H1 (cell line): ENCODE measurements around the gene PLEKHM3. TPM values are rescaled to one million over a fixed set of nuclear protein-coding genes. Genes with fewer than 3 reads are reported as not detected.

Experiments used
- CTCF ChIA-PET: fragments of 300-600 bp; sonication (Branson Sonifier 250); formaldehyde crosslinking; loops from one replicate; lab custom pipeline; 2021; ENCODE audit not compliant: partially characterized antibody; lab: Charles Lee
- POLR2A ChIA-PET: fragments of 300-600 bp; sonication (Branson Sonifier 250); formaldehyde crosslinking; loops from one replicate; lab custom pipeline; 2021; ENCODE audit warnings: inconsistent platforms; ENCODE audit not compliant: partially characterized antibody; lab: Charles Lee
- DNase-seq, 2 experiments: peaks; one replicate each; pipeline versions ENCODE4 v3.0.0 to v3.0.0-alpha.2; 2010 to 2022; ENCODE audit warnings: low spot score in 2 of 2, low read depth in 1 of 2, mixed read lengths in 1 of 2
- FAIRE-seq: peaks from 2 replicates; lab custom pipeline; 2011; peaks lifted over from hg19 to GRCh38; lab: Jason Lieb, UNC
- H2AFZ ChIP-seq: 2 replicates; pipeline ENCODE4 v1.8.1; 2012; ENCODE audit warnings: low read length, inconsistent platforms
- H2AK5ac ChIP-seq: 2 replicates; pipeline ENCODE4 v1.6.1; 2013; ENCODE audit warnings: low read depth, low read length
- H2BK120ac ChIP-seq: replicated peaks from 2 replicates; pipeline ENCODE3; 2013; ENCODE audit warnings: low read depth, low read length, inconsistent platforms
- H2BK12ac ChIP-seq: 2 replicates; pipeline ENCODE4 v1.6.1; 2013; ENCODE audit warnings: low read depth, low read length
- H2BK15ac ChIP-seq: 2 replicates; pipeline ENCODE4 v1.6.1; 2013; ENCODE audit warnings: low read length
- H2BK20ac ChIP-seq: 2 replicates; pipeline ENCODE4 v1.6.1; 2013; ENCODE audit warnings: low read length
- H2BK5ac ChIP-seq: 2 replicates; pipeline ENCODE4 v1.6.1; 2013; ENCODE audit warnings: low read depth, low read length
- H3K14ac ChIP-seq: 2 replicates; pipeline ENCODE4 v1.6.1; 2013; ENCODE audit warnings: inconsistent platforms; ENCODE audit not compliant: insufficient read length
- H3K18ac ChIP-seq: 2 replicates; pipeline ENCODE4 v1.6.1; 2013; ENCODE audit warnings: low read length; ENCODE audit errors: extremely low read depth
- H3K23ac ChIP-seq: 2 replicates; pipeline ENCODE4 v1.6.1; 2013; ENCODE audit warnings: inconsistent platforms; ENCODE audit not compliant: insufficient read length
- H3K23me2 ChIP-seq: 2 replicates; pipeline ENCODE4 v1.6.1; 2013; ENCODE audit warnings: low read depth, low read length
- H3K27ac ChIP-seq: 2 replicates; pipeline ENCODE4 v1.6.1; 2011; ENCODE audit warnings: low read depth, low read length, inconsistent platforms
- H3K27me3 ChIP-seq, 4 experiments: replicated peaks in 1 of 4; 1 replicate in 1 of 4; 2 replicates in 3 of 4; pipeline versions ENCODE4 v1.6.1 to v1.8.1; 2011 to 2013; ENCODE audit warnings: low read length in 3 of 4, mild to moderate bottlenecking in 3 of 4, inconsistent platforms in 2 of 4, mixed read lengths in 2 of 4, moderate library complexity in 1 of 4; ENCODE audit not compliant: control insufficient read depth in 3 of 4, insufficient read depth in 3 of 4; ENCODE audit errors: extremely low read depth in 1 of 4
- H3K36me3 ChIP-seq, 4 experiments: 2 replicates each; pipeline versions ENCODE4 v1.6.1 to v1.8.1; 2011 to 2013; ENCODE audit warnings: mild to moderate bottlenecking in 4 of 4, low read length in 3 of 4, moderate library complexity in 2 of 4, control low read depth in 1 of 4, inconsistent platforms in 1 of 4; ENCODE audit not compliant: insufficient read depth in 4 of 4, control insufficient read depth in 2 of 4
- H3K4ac ChIP-seq: replicated peaks from 2 replicates; pipeline ENCODE3; 2013; ENCODE audit warnings: low read length, low read depth, mixed read lengths, inconsistent platforms; ENCODE audit not compliant: insufficient read length
- H3K4me1 ChIP-seq, 4 experiments: replicated peaks in 1 of 4; 1 replicate in 1 of 4; 2 replicates in 3 of 4; pipeline versions ENCODE4 v1.6.1 to v1.8.1; 2011 to 2013; ENCODE audit warnings: low read length in 3 of 4, inconsistent platforms in 2 of 4, mixed read lengths in 1 of 4; ENCODE audit not compliant: insufficient read depth in 4 of 4, control insufficient read depth in 3 of 4
- H3K4me2 ChIP-seq, 2 experiments: 2 replicates each; pipeline versions ENCODE4 v1.6.1 to v1.8.1; 2011 to 2013; ENCODE audit warnings: low read depth in 2 of 2, low read length in 2 of 2, control low read depth in 1 of 2, inconsistent platforms in 1 of 2, mild to moderate bottlenecking in 1 of 2; ENCODE audit not compliant: insufficient read depth in 1 of 2
- H3K4me3 ChIP-seq, 4 experiments: fragments of 200-600, 300-600 bp in 1 of 4; sonication (generic), shearing (Covaris generic), sonication (Bioruptor Twin) in 1 of 4; 2 replicates each; pipeline versions ENCODE4 v1.5.1 to v1.8.1; 2011 to 2016; ENCODE audit warnings: low read length in 4 of 4, low read depth in 3 of 4, control low read depth in 2 of 4, inconsistent platforms in 2 of 4, mild to moderate bottlenecking in 2 of 4, mixed read lengths in 1 of 4, moderate library complexity in 1 of 4; ENCODE audit not compliant: insufficient read depth in 2 of 4; ENCODE audit errors: extremely low read depth in 1 of 4
- H3K56ac ChIP-seq: replicated peaks from 2 replicates; pipeline ENCODE3; 2013; ENCODE audit warnings: low read depth, mild to moderate bottlenecking, mixed read lengths, low read length, inconsistent platforms; ENCODE audit not compliant: insufficient read length
- H3K79me1 ChIP-seq: 2 replicates; pipeline ENCODE4 v1.6.1; 2013; ENCODE audit warnings: low read depth, low read length, control low read depth
- H3K79me2 ChIP-seq, 2 experiments: 2 replicates each; pipeline versions ENCODE4 v1.6.1 to v1.8.1; 2012 to 2013; ENCODE audit warnings: low read length in 2 of 2, mild to moderate bottlenecking in 2 of 2, inconsistent platforms in 1 of 2; ENCODE audit not compliant: insufficient read depth in 2 of 2, control insufficient read depth in 1 of 2
- H3K9ac ChIP-seq, 4 experiments: replicated peaks in 1 of 4; 1 replicate in 1 of 4; 2 replicates in 3 of 4; pipeline versions ENCODE4 v1.6.1 to v1.8.1; 2011 to 2013; ENCODE audit warnings: low read depth in 3 of 4, low read length in 3 of 4, control low read depth in 2 of 4, mild to moderate bottlenecking in 2 of 4, moderate library complexity in 2 of 4, inconsistent platforms in 1 of 4; ENCODE audit errors: extremely low read depth in 1 of 4
- H3K9me3 ChIP-seq, 2 experiments: 2 replicates each; pipeline versions ENCODE4 v1.6.1 to v1.8.1; 2012 to 2013; ENCODE audit warnings: mild to moderate bottlenecking in 2 of 2, moderate library complexity in 2 of 2, control low read depth in 1 of 2, inconsistent platforms in 1 of 2, low read depth in 1 of 2, low read length in 1 of 2, mixed read lengths in 1 of 2; ENCODE audit not compliant: insufficient read depth in 2 of 2
- H4K20me1 ChIP-seq, 2 experiments: replicated peaks in 1 of 2; 2 replicates each; pipeline versions ENCODE3 to v1.8.1; 2011 to 2013; ENCODE audit warnings: inconsistent platforms in 2 of 2, low read length in 2 of 2, mild to moderate bottlenecking in 1 of 2; ENCODE audit not compliant: insufficient read depth in 2 of 2, control insufficient read depth in 1 of 2
- H4K5ac ChIP-seq: 2 replicates; pipeline ENCODE4 v1.6.1; 2013; ENCODE audit warnings: low read length, low read depth, mixed read lengths, inconsistent platforms; ENCODE audit not compliant: insufficient read length
- H4K8ac ChIP-seq: 2 replicates; pipeline ENCODE4 v1.8.0; 2013; ENCODE audit warnings: mild to moderate bottlenecking, moderate library complexity, low read length, inconsistent platforms; ENCODE audit not compliant: insufficient read depth; ENCODE audit errors: extremely low read depth
- H4K91ac ChIP-seq: replicated peaks from 2 replicates; pipeline ENCODE3; 2013; ENCODE audit warnings: low read length, mixed read lengths, inconsistent platforms; ENCODE audit not compliant: insufficient read length
- GABPA ChIP-seq: IDR thresholded peaks from 2 replicates; pipeline ENCODE4 v1.6.1; 2011; ENCODE audit warnings: mild to moderate bottlenecking, low read length, moderate library complexity, borderline replicate concordance; ENCODE audit not compliant: insufficient read depth
- MAFK ChIP-seq: IDR thresholded peaks from 2 replicates; pipeline ENCODE4 v1.6.1; 2012; ENCODE audit warnings: low read depth, mild to moderate bottlenecking, improper control_type of control experiment, low read length
- SIX5 ChIP-seq: IDR thresholded peaks from 2 replicates; pipeline ENCODE4 v1.6.1; 2011; ENCODE audit warnings: mild to moderate bottlenecking, low read depth, low read length
- SRF ChIP-seq: IDR thresholded peaks from 2 replicates; pipeline ENCODE4 v1.6.1; 2011; ENCODE audit warnings: mild to moderate bottlenecking, low read depth, low read length, moderate library complexity
- SUZ12 ChIP-seq: fragments of 200-600 bp; sonication (generic); IDR thresholded peaks from 2 replicates; pipeline ENCODE4 v1.6.1; 2012; ENCODE audit warnings: mild to moderate bottlenecking, inconsistent platforms, low read length, moderate library complexity, mixed read lengths
- ZNF274 ChIP-seq: IDR thresholded peaks from 2 replicates; pipeline ENCODE4 v1.7.0; 2012; ENCODE audit warnings: low read length, borderline replicate concordance; ENCODE audit errors: extremely low read depth
- WGBS, 2 experiments: shearing (Covaris generic) in 1 of 2; methylation state at CpG; one replicate each; pipeline versions ENCODE4 v1.1.6 to v1.1.7; 2013 to 2015; ENCODE audit warnings: low lambda C conversion rate in 2 of 2, mixed read lengths in 2 of 2, inconsistent platforms in 1 of 2, low coverage in 1 of 2, missing lambda C conversion rate in 1 of 2; ENCODE audit not compliant: insufficient replicate concordance in 2 of 2, insufficient coverage in 1 of 2, insufficient read length in 1 of 2; ENCODE audit errors: extremely low coverage in 1 of 2, missing lambda C conversion rate in 1 of 2; 5-methylcytosine and 5-hydroxymethylcytosine counted together
- polyA plus RNA-seq, 7 experiments: library from polyadenylated mRNA; depleted of rRNA in 3 of 7; stranded (reverse) in 5 of 7; unstranded in 2 of 7; fragments of >200 nt in 5 of 7; fragments of 200-250 nt in 2 of 7; gene quantifications; 1 replicate in 5 of 7; 2 replicates in 1 of 7; 4 replicates in 1 of 7; pipeline versions ENCODE4 v1.2.1 to v1.2.3, GENCODE V29; 2011 to 2013; ENCODE audit warnings: missing spikeins in 2 of 7, mixed read lengths in 2 of 7
- total RNA-seq: library from RNA; stranded (reverse); fragmentation: NEBNext Ultra II Directional; extraction: Animal tissue kit (Norgen Biotek cat#: 25700); gene quantifications from 2 replicates; pipeline ENCODE4 v1.2.1, GENCODE V29; 2021

The PLEKHM3 gene
- total and polyA plus RNA-seq, 2 of the 8 experiments (the other 6 are each of a cell fraction or from before 2014, with no cell fraction given): 2.3 to 5.8 TPM

- H2BK15ac ChIP-seq: no peak overlapping the region
- no peak overlapping the region for H4K91ac ChIP-seq
- POLR2A ChIA-PET: interaction anchor here (1.2 kb wide), 1 partner anchor 125 kb away, joined by 3 read pairs; no protein-coding TSS in a partner anchor
- H4K20me1 ChIP-seq: no peaks in the 10 kb centered on the region
- H2AFZ ChIP-seq: no peak overlapping the region
- H3K23ac ChIP-seq: no peak overlapping the region
- no peak for DNase-seq
- WGBS, 2 experiments: 88% methylated on average over 4 of the region's 4 CpGs; no CpG with 5 or more reads in 1 of the 2 experiments
- H3K9me3 ChIP-seq: no peaks in the 10 kb centered on the region
- H3K27me3 ChIP-seq: no peaks in the 10 kb centered on the region
- no peaks in the 10 kb centered on the region for H3K23me2 ChIP-seq
- CTCF ChIA-PET: interaction anchor here (0.8 to 3.2 kb wide), 11 partner anchors 11 to 169 kb away, joined by 3 to 15 read pairs (median 5); partner anchors contain the start of gene FZD5
- no peak overlapping the region for H3K27ac ChIP-seq
- H4K8ac ChIP-seq: no peak overlapping the region
- no peak overlapping the region for H2BK20ac ChIP-seq
- H3K36me3 ChIP-seq: no peaks in the 10 kb centered on the region
- no peaks in the 10 kb centered on the region for H3K79me1 ChIP-seq
- no peak overlapping the region for H2BK5ac ChIP-seq
- no peak overlapping the region for H2AK5ac ChIP-seq
- no peak overlapping the region for H4K5ac ChIP-seq
- H3K18ac ChIP-seq: no peak overlapping the region
- no peaks in the 10 kb centered on the region for H3K79me2 ChIP-seq
- no peak overlapping the region for H3K4ac ChIP-seq
- no peak overlapping the region for H3K4me2 ChIP-seq
- H3K4me1 ChIP-seq: peaks cover 3 to 15% (median 3%) of the 10 kb centered on the region in 4 experiments; a peak in 4 of 7 replicates
- no peak overlapping the region for H3K14ac ChIP-seq
- no peak overlapping the region for H3K4me3 ChIP-seq
- no peak overlapping the region for H2BK12ac ChIP-seq
- TF ChIP-seq SIX5 (no peak), SRF (no peak), MAFK (no peak), SUZ12 (no peak), GABPA (no peak), ZNF274 (no peak)
- TF ChIP-seq, all 59 proteins: peak for 0
- Histone ChIP-seq H2BK120ac (no peak overlapping the region), H3K9ac (no peak overlapping the region), H3K56ac (no peak overlapping the region)
- FAIRE-seq: no peak
Observed at GRCh38 chr2:207938415-207938814, 86.9 kb downstream of the PLEKHM3 start.
